ENCODE data around the gene PGLYRP4. TPM values are rescaled to one million over a fixed set of nuclear protein-coding genes. Genes with fewer than 3 reads are reported as not detected.

Gene PGLYRP4
- total RNA-seq, 1 experiment from 2014 or later: not detected

GRCh38 chr1:153292185-153292584, 56.5 kb downstream of the PGLYRP4 start:
- no peak for DNase-seq (ENCODE audit: low spot score)
- Histone ChIP-seq H3K4me3 (ENCODE audit: low read depth, low read length, poor library complexity, severe bottlenecking) (no peak overlapping the region), H3K9me3 (ENCODE audit: low read depth, low read length, poor library complexity, severe bottlenecking) (no peaks in the 10 kb centered on the region), H3K4me1 (ENCODE audit: insufficient read depth, low read length, poor library complexity, severe bottlenecking) (no peaks in the 10 kb centered on the region), H3K27ac (ENCODE audit: low read depth, low read length, poor library complexity, severe bottlenecking) (no peak overlapping the region), H3K27me3 (replicated peaks; ENCODE audit: insufficient read depth, low read depth, low read length, poor library complexity) (peaks cover 4% of the 10 kb centered on the region), H3K36me3 (ENCODE audit: insufficient read depth, low read length, poor library complexity, severe bottlenecking) (no peaks in the 10 kb centered on the region)
- intact Hi-C loops (cut with micrococcal nuclease; ENCODE audit: unreplicated experiment): no loop called here
- TF ChIP-seq CTCF (conservative IDR thresholded peaks at IDR 0.05; ENCODE audit: low read depth, low read length) (no peak), EZH2 (IDR thresholded peaks at IDR 0.05; ENCODE audit: borderline replicate concordance, low read depth, low read length, poor library complexity, severe bottlenecking) (no peak)
- BruUV-seq (replicated peaks): no TSS peak
- ChIA-PET POLR2A (ENCODE audit: low non-redundant PET) (no interaction called here), CTCF (no interaction called here)

GRCh38 chr1:153291514-153291913, 57.1 kb downstream of the PGLYRP4 start:
- ChIA-PET POLR2A (ENCODE audit: low non-redundant PET) (no interaction called here), CTCF (no interaction called here)
- Histone ChIP-seq H3K4me3 (ENCODE audit: low read depth, low read length, poor library complexity, severe bottlenecking) (no peak overlapping the region), H3K27ac (ENCODE audit: low read depth, low read length, poor library complexity, severe bottlenecking) (no peak overlapping the region), H3K36me3 (ENCODE audit: insufficient read depth, low read length, poor library complexity, severe bottlenecking) (no peaks in the 10 kb centered on the region), H3K27me3 (replicated peaks; ENCODE audit: insufficient read depth, low read depth, low read length, poor library complexity) (peaks cover 4% of the 10 kb centered on the region), H3K4me1 (ENCODE audit: insufficient read depth, low read length, poor library complexity, severe bottlenecking) (no peaks in the 10 kb centered on the region), H3K9me3 (ENCODE audit: low read depth, low read length, poor library complexity, severe bottlenecking) (no peaks in the 10 kb centered on the region)
- TF ChIP-seq CTCF (conservative IDR thresholded peaks at IDR 0.05; ENCODE audit: low read depth, low read length) (no peak), EZH2 (IDR thresholded peaks at IDR 0.05; ENCODE audit: borderline replicate concordance, low read depth, low read length, poor library complexity, severe bottlenecking) (no peak)
- intact Hi-C loops (cut with micrococcal nuclease; ENCODE audit: unreplicated experiment): no loop called here
- no peak for DNase-seq (ENCODE audit: low spot score)
- no TSS peak for BruUV-seq (replicated peaks)

GRCh38 chr1:153288634-153289275, 59.9 kb downstream of the PGLYRP4 start:
- Histone ChIP-seq H3K27ac (ENCODE audit: low read depth, low read length, poor library complexity, severe bottlenecking) (no peak overlapping the region), H3K27me3 (replicated peaks; ENCODE audit: insufficient read depth, low read depth, low read length, poor library complexity) (peaks cover 3% of the 10 kb centered on the region), H3K36me3 (ENCODE audit: insufficient read depth, low read length, poor library complexity, severe bottlenecking) (no peaks in the 10 kb centered on the region), H3K9me3 (ENCODE audit: low read depth, low read length, poor library complexity, severe bottlenecking) (no peaks in the 10 kb centered on the region), H3K4me3 (ENCODE audit: low read depth, low read length, poor library complexity, severe bottlenecking) (no peak overlapping the region), H3K4me1 (ENCODE audit: insufficient read depth, low read length, poor library complexity, severe bottlenecking) (no peaks in the 10 kb centered on the region)
- BruUV-seq (replicated peaks): no TSS peak
- peak; percentile 32 for DNase-seq (ENCODE audit: low spot score)
- ChIA-PET CTCF (interaction anchor here (0.6 kb wide), 1 partner anchor 244 kb away, joined by 3 read pairs; no protein-coding TSS in a partner anchor), POLR2A (ENCODE audit: low non-redundant PET) (no interaction called here)
- TF ChIP-seq EZH2 (IDR thresholded peaks at IDR 0.05; ENCODE audit: borderline replicate concordance, low read depth, low read length, poor library complexity, severe bottlenecking) (no peak), CTCF (conservative IDR thresholded peaks at IDR 0.05; ENCODE audit: low read depth, low read length) (peak; percentile 71)
- intact Hi-C loops (cut with micrococcal nuclease; ENCODE audit: unreplicated experiment): no loop called here

Other genes starting within 250 kb of the PGLYRP4 start
- gene SPRR2F, start 235.3 kb downstream of the PGLYRP4 start, total RNA-seq (2021): not detected in 2 replicates
- not detected in 2 replicates for gene SPRR2G, start 198.0 kb downstream of the PGLYRP4 start, total RNA-seq (2021)
- gene LELP1, start 145.4 kb downstream of the PGLYRP4 start, total RNA-seq (2021): not detected in 2 replicates
- gene PRR9, start 131.3 kb downstream of the PGLYRP4 start, total RNA-seq (2021): not detected in 2 replicates
- gene LORICRIN, start 89.2 kb downstream of the PGLYRP4 start, total RNA-seq (2021): not detected in 2 replicates
- not detected in 2 replicates for gene PGLYRP3, start 35.9 kb downstream of the PGLYRP4 start, total RNA-seq (2021)
- not detected in 2 replicates for gene S100A9, start 9.0 kb upstream of the PGLYRP4 start, total RNA-seq (2021)
- not detected in 2 replicates for gene S100A12, start 26.8 kb upstream of the PGLYRP4 start, total RNA-seq (2021)
- not detected in 2 replicates for gene S100A8, start 42.2 kb upstream of the PGLYRP4 start, total RNA-seq (2021)
- not detected in 2 replicates for gene S100A7A, start 67.7 kb upstream of the PGLYRP4 start, total RNA-seq (2021)
- gene S100A7, start 111.8 kb upstream of the PGLYRP4 start, total RNA-seq (2021): not detected in 2 replicates
- 73.6 and 106 TPM in 2 replicates for gene S100A6, start 187.2 kb upstream of the PGLYRP4 start, total RNA-seq (2021)
- not detected in 2 replicates for gene S100A5, start 192.1 kb upstream of the PGLYRP4 start, total RNA-seq (2021)
- 17.8 and 20.0 TPM in 2 replicates for gene S100A4, start 197.0 kb upstream of the PGLYRP4 start, total RNA-seq (2021)
- 0.61 and 0.99 TPM in 2 replicates for gene S100A3, start 200.4 kb upstream of the PGLYRP4 start, total RNA-seq (2021)
- gene S100A2, start 217.0 kb upstream of the PGLYRP4 start, total RNA-seq (2021): 2.4 and 4.5 TPM in 2 replicates

Measured in A673 (cell line).